WTC11 (cell line): Measurements from ENCODE around the gene SCUBE1. TPM values are rescaled to one million over a fixed set of nuclear protein-coding genes. Genes with fewer than 3 reads are reported as not detected.

Source experiments
- ATAC-seq: fragments of 200-7000 bp; cut with Tn5 transposase; 2 replicates; pipeline ENCODE4 v1.10.0; 2021; ENCODE audit warnings: mild to moderate bottlenecking, moderate library complexity
- CTCF ChIA-PET: fragments of 300-600 bp; sonication (Branson Sonifier 250); formaldehyde crosslinking; loops from one replicate; lab custom pipeline; 2021; ENCODE audit warnings: antibody characterized with exemption; lab: Charles Lee
- POLR2A ChIA-PET: fragments of 350-600 bp; sonication (Branson Sonifier 250); formaldehyde crosslinking; loops from one replicate; lab custom pipeline; 2021; ENCODE audit warnings: antibody characterized with exemption; lab: Charles Lee
- DNase-seq: peaks from one replicate; pipeline ENCODE4 v3.0.0; 2021; ENCODE audit warnings: low spot score
- H3K27ac Mint-ChIP-seq: 2 replicates; pipeline ENCODE4 v1.8.0; 2021; ENCODE audit warnings: mixed read lengths
- H3K27me3 Mint-ChIP-seq: 2 replicates; pipeline ENCODE4 v1.8.0; 2021; ENCODE audit warnings: low read depth, mild to moderate bottlenecking, moderate library complexity, mixed read lengths
- H3K36me3 Mint-ChIP-seq: 2 replicates; pipeline ENCODE4 v1.8.0; 2021; ENCODE audit warnings: mixed read lengths
- H3K4me1 Mint-ChIP-seq: 2 replicates; pipeline ENCODE4 v1.8.0; 2022; ENCODE audit warnings: mixed read lengths
- H3K4me3 Mint-ChIP-seq: 2 replicates; pipeline ENCODE4 v1.8.0; 2021; ENCODE audit warnings: mild to moderate bottlenecking, moderate library complexity, mixed read lengths
- H3K9me3 Mint-ChIP-seq: 2 replicates; pipeline ENCODE4 v1.8.0; 2021; ENCODE audit warnings: mixed read lengths
- ELF4 ChIP-seq: sonication (generic); formaldehyde crosslinking; IDR thresholded peaks from 2 replicates; pipeline ENCODE4 v1.8.1; 2022; ENCODE audit warnings: low read depth, mild to moderate bottlenecking, moderate library complexity, missing genetic modification reagents
- FOXJ3 ChIP-seq: sonication (generic); formaldehyde crosslinking; IDR thresholded peaks from 2 replicates; pipeline ENCODE4 v1.9.0; 2021; ENCODE audit warnings: missing genetic modification reagents, mild to moderate bottlenecking, borderline replicate concordance
- FOXK1 ChIP-seq: sonication (generic); formaldehyde crosslinking; IDR thresholded peaks from 2 replicates; pipeline ENCODE4 v1.8.0; 2022; ENCODE audit warnings: mild to moderate bottlenecking, moderate library complexity, missing genetic modification reagents
- GABPB1 ChIP-seq: sonication (generic); formaldehyde crosslinking; IDR thresholded peaks from 2 replicates; pipeline ENCODE4 v1.8.1; 2023; ENCODE audit warnings: mild to moderate bottlenecking, missing genetic modification reagents
- HMGA2 ChIP-seq: fragments of 250-450 bp; sonication (Bioruptor Pico); IDR thresholded peaks from 2 replicates; pipeline ENCODE4 v1.4.0; 2021; ENCODE audit warnings: mild to moderate bottlenecking, moderate library complexity
- MXD4 ChIP-seq: fragments of 250-450 bp; sonication (Bioruptor Pico); IDR thresholded peaks from 2 replicates; pipeline ENCODE4 v1.8.0; 2021; ENCODE audit warnings: mild to moderate bottlenecking, moderate library complexity, borderline replicate concordance
- NR2C2 ChIP-seq: sonication (generic); formaldehyde crosslinking; IDR thresholded peaks from 2 replicates; pipeline ENCODE4 v1.8.0; 2022; ENCODE audit warnings: mild to moderate bottlenecking, missing genetic modification reagents
- PRRX2 ChIP-seq: fragments of 250-450 bp; sonication (Bioruptor Pico); IDR thresholded peaks from 2 replicates; pipeline ENCODE4 v1.8.0; 2021; ENCODE audit warnings: mild to moderate bottlenecking
- SMAD3 ChIP-seq: sonication (generic); formaldehyde crosslinking; IDR thresholded peaks from 2 replicates; pipeline ENCODE4 v1.8.0; 2022; ENCODE audit warnings: missing genetic modification reagents, mild to moderate bottlenecking, borderline replicate concordance
- ZNF138 ChIP-seq: sonication (generic); formaldehyde crosslinking; conservative IDR thresholded peaks from 2 replicates; pipeline ENCODE4 v1.8.1; 2022; ENCODE audit warnings: mild to moderate bottlenecking, moderate library complexity, missing genetic modification reagents
- ZNF232 ChIP-seq: sonication (generic); formaldehyde crosslinking; IDR thresholded peaks from 2 replicates; pipeline ENCODE4 v1.8.0; 2022; ENCODE audit warnings: mild to moderate bottlenecking, missing genetic modification reagents
- ZNF263 ChIP-seq: sonication (generic); formaldehyde crosslinking; IDR thresholded peaks from 2 replicates; pipeline ENCODE4 v1.8.1; 2022; ENCODE audit warnings: low read depth, mild to moderate bottlenecking, moderate library complexity, missing genetic modification reagents
- ZNF396 ChIP-seq: fragments of 250-450 bp; sonication (Bioruptor Pico); IDR thresholded peaks from 2 replicates; pipeline ENCODE4 v1.8.0; 2021; ENCODE audit warnings: mild to moderate bottlenecking, moderate library complexity, borderline replicate concordance
- ZNF423 ChIP-seq: fragments of 250-450 bp; sonication (Bioruptor Pico); IDR thresholded peaks from 2 replicates; pipeline ENCODE4 v2.1.2; 2022; ENCODE audit warnings: mild to moderate bottlenecking, moderate library complexity
- total RNA-seq: library from RNA; stranded (reverse); gene quantifications from 3 replicates; pipeline ENCODE4 v1.2.3, GENCODE V29; 2021
- TF ChIP-seq, protein P1 (sequence below): fragments of 250-450 bp; sonication (Bioruptor Pico); IDR thresholded peaks from 2 replicates; pipeline ENCODE4 v1.8.0; 2021; ENCODE audit warnings: mild to moderate bottlenecking
- TF ChIP-seq, protein P2 (sequence below): sonication (generic); formaldehyde crosslinking; IDR thresholded peaks from 2 replicates; pipeline ENCODE4 v1.8.1; 2022; ENCODE audit warnings: mild to moderate bottlenecking, moderate library complexity, missing genetic modification reagents
- TF ChIP-seq, protein P3 (sequence below): fragments of 250-450 bp; sonication (Bioruptor Pico); IDR thresholded peaks from 2 replicates; pipeline ENCODE4 v1.9.0; 2021; ENCODE audit warnings: mild to moderate bottlenecking
- TF ChIP-seq, protein P4 (sequence below): fragments of 250-450 bp; sonication (Bioruptor Pico); conservative IDR thresholded peaks from 2 replicates; pipeline ENCODE4 v1.9.0; 2021; ENCODE audit warnings: mild to moderate bottlenecking
- TF ChIP-seq, protein P5 (sequence below): fragments of 250-450 bp; sonication (Bioruptor Pico); IDR thresholded peaks from 2 replicates; pipeline ENCODE4 v2.1.2; 2022; ENCODE audit warnings: mild to moderate bottlenecking, moderate library complexity
- TF ChIP-seq, protein P6 (sequence below): fragments of 250-450 bp; sonication (Bioruptor Pico); IDR thresholded peaks from 2 replicates; pipeline ENCODE4 v1.9.0; 2021; ENCODE audit warnings: mild to moderate bottlenecking, borderline replicate concordance
- TF ChIP-seq, protein P7 (sequence below): sonication (generic); formaldehyde crosslinking; IDR thresholded peaks from 2 replicates; pipeline ENCODE4 v1.8.1; 2023; ENCODE audit warnings: mild to moderate bottlenecking, missing genetic modification reagents, moderate library complexity

Gene SCUBE1
- total RNA-seq, 1 experiment from 2014 or later = 6.9 TPM

DNA sequence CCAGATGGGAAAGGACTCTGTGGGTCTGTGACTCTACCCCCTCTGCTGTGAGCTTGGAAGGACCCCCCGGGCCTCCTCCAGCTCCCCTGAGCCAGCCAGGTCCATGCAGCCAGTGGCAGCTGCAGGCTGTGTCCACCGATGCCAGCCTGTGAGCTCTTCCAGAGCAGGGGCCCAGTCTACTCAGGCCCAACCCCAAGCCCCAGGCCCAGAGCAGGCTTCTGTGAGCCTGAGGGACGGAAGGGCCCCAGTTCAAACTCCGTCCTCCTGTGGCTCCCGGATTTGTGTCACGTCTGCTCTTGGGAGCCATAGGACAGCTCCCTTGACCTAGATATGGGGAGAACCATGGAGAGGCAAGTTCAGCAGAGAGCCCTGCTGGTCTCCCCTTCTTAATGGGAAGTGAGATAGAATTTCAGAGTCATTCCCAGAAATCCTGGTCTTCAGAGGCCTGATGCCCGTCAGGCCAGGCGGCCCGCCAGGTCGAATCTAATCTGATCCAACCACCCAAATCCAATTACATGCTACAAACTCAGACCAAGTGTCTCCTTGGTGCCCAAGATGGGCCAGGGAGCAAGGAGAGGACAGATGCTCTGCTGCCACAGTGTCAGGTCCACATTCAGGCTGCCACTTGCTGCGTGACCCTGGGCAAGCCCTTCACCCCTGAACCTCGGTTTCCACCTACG lies 75.1 kb downstream of the SCUBE1 start (continued):
- TF ChIP-seq, protein P1, sequence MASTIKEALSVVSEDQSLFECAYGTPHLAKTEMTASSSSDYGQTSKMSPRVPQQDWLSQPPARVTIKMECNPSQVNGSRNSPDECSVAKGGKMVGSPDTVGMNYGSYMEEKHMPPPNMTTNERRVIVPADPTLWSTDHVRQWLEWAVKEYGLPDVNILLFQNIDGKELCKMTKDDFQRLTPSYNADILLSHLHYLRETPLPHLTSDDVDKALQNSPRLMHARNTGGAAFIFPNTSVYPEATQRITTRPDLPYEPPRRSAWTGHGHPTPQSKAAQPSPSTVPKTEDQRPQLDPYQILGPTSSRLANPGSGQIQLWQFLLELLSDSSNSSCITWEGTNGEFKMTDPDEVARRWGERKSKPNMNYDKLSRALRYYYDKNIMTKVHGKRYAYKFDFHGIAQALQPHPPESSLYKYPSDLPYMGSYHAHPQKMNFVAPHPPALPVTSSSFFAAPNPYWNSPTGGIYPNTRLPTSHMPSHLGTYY (CRISPR knock-in tag) = no peak
- TF ChIP-seq, protein P2, sequence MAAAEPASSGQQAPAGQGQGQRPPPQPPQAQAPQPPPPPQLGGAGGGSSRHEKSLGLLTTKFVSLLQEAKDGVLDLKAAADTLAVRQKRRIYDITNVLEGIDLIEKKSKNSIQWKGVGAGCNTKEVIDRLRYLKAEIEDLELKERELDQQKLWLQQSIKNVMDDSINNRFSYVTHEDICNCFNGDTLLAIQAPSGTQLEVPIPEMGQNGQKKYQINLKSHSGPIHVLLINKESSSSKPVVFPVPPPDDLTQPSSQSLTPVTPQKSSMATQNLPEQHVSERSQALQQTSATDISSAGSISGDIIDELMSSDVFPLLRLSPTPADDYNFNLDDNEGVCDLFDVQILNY (CRISPR knock-in tag) = no peak
- TF ChIP-seq, protein P3, sequence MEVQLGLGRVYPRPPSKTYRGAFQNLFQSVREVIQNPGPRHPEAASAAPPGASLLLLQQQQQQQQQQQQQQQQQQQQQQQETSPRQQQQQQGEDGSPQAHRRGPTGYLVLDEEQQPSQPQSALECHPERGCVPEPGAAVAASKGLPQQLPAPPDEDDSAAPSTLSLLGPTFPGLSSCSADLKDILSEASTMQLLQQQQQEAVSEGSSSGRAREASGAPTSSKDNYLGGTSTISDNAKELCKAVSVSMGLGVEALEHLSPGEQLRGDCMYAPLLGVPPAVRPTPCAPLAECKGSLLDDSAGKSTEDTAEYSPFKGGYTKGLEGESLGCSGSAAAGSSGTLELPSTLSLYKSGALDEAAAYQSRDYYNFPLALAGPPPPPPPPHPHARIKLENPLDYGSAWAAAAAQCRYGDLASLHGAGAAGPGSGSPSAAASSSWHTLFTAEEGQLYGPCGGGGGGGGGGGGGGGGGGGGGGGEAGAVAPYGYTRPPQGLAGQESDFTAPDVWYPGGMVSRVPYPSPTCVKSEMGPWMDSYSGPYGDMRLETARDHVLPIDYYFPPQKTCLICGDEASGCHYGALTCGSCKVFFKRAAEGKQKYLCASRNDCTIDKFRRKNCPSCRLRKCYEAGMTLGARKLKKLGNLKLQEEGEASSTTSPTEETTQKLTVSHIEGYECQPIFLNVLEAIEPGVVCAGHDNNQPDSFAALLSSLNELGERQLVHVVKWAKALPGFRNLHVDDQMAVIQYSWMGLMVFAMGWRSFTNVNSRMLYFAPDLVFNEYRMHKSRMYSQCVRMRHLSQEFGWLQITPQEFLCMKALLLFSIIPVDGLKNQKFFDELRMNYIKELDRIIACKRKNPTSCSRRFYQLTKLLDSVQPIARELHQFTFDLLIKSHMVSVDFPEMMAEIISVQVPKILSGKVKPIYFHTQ (CRISPR knock-in tag) = no peak
- TF ChIP-seq FOXK1 (CRISPR knock-in tag) = no peak
- no peak for TF ChIP-seq FOXJ3 (CRISPR knock-in tag)
- TF ChIP-seq MXD4 (CRISPR knock-in tag) = no peak
- TF ChIP-seq, protein P4, sequence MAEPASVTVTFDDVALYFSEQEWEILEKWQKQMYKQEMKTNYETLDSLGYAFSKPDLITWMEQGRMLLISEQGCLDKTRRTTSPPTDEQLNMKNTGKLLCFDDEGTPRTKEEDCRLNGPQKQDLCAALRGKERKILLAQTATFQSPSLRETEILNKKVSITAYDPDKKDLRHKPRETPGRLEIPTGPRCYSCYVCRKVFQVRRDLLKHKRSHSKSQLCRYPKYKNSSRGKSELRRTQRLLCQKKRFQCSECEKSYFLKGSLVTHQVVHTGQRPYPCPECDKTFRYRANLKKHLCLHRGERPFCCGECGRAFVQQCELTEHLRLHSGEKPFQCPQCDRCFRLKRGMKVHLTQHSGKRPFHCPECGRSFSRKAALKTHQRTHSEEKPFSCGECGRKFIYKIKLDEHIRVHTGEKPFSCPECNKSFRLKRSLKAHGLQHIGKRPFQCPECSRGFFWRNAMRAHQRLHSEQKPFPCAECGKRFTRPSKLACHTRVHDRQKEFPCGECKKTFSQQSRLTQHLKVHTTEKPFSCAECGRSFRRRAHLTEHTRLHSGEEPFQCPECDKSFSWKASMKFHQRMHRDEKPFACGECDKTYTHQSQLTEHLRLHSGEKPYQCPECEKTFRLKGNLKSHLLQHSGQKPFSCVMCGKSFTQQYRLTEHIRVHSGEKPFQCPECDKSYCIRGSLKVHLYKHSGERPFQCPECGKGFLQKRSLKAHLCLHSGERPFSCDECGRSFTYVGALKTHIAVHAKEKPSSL (CRISPR knock-in tag) = no peak
- TF ChIP-seq, protein P5, sequence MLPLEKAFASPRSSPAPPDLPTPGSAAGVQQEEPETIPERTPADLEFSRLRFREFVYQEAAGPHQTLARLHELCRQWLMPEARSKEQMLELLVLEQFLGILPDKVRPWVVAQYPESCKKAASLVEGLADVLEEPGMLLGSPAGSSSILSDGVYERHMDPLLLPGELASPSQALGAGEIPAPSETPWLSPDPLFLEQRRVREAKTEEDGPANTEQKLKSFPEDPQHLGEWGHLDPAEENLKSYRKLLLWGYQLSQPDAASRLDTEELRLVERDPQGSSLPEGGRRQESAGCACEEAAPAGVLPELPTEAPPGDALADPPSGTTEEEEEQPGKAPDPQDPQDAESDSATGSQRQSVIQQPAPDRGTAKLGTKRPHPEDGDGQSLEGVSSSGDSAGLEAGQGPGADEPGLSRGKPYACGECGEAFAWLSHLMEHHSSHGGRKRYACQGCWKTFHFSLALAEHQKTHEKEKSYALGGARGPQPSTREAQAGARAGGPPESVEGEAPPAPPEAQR (CRISPR knock-in tag) = no peak
- no peak for TF ChIP-seq ZNF263 (CRISPR knock-in tag)

DNA sequence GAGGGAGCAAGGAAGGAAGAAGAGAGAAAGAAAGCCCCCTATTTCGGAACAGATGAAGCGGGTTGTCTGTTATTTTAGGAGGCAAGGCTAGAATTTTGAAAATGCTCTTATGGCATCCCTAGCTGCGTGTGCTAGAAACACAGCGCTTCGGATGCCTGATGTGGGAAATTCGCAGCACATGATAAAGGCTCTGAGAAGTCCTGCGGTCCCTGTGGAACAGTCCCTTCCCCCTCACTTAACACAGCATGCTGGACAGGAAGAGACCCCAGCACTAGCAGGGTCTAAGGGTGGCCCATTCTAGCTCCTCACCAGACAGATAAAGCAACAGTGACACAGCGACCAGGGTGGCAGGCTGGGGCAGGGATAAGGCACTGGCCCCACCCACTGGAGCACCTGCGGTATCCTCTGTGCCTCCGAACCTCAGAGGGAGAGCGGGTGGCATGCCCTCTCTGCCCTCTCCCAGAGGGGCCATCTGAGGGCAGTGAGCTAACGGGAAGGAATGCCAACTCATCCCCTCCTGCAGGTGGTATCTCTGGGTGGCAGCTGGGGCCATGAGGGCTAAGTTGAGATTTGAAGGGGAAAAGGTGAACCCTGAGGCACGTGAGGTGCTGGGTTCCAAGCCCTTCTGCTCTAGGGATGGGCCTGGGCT lies 75.7 kb downstream of the SCUBE1 start:
- ChIA-PET POLR2A (interaction anchor here (0.6 kb wide), 1 partner anchor 323 kb away, joined by 4 read pairs; no protein-coding TSS in a partner anchor), CTCF (interaction anchor here (1.8 to 15.6 kb wide), 2 partner anchors 36 to 78 kb away, joined by 7 to 486 read pairs; partner anchors contain the start of gene SCUBE1)
- no peaks in the 10 kb centered on the region for H3K27me3 Mint-ChIP-seq
- no peak overlapping the region for H3K27ac Mint-ChIP-seq
- no peaks in the 10 kb centered on the region for H3K36me3 Mint-ChIP-seq
- H3K4me3 Mint-ChIP-seq = no peak overlapping the region
- ATAC-seq = no peak
- H3K4me1 Mint-ChIP-seq = peaks cover 9% of the 10 kb centered on the region
- DNase-seq = no peak
- H3K9me3 Mint-ChIP-seq = no peaks in the 10 kb centered on the region
- TF ChIP-seq ZNF138 (CRISPR knock-in tag) = no peak
- TF ChIP-seq, protein P6, sequence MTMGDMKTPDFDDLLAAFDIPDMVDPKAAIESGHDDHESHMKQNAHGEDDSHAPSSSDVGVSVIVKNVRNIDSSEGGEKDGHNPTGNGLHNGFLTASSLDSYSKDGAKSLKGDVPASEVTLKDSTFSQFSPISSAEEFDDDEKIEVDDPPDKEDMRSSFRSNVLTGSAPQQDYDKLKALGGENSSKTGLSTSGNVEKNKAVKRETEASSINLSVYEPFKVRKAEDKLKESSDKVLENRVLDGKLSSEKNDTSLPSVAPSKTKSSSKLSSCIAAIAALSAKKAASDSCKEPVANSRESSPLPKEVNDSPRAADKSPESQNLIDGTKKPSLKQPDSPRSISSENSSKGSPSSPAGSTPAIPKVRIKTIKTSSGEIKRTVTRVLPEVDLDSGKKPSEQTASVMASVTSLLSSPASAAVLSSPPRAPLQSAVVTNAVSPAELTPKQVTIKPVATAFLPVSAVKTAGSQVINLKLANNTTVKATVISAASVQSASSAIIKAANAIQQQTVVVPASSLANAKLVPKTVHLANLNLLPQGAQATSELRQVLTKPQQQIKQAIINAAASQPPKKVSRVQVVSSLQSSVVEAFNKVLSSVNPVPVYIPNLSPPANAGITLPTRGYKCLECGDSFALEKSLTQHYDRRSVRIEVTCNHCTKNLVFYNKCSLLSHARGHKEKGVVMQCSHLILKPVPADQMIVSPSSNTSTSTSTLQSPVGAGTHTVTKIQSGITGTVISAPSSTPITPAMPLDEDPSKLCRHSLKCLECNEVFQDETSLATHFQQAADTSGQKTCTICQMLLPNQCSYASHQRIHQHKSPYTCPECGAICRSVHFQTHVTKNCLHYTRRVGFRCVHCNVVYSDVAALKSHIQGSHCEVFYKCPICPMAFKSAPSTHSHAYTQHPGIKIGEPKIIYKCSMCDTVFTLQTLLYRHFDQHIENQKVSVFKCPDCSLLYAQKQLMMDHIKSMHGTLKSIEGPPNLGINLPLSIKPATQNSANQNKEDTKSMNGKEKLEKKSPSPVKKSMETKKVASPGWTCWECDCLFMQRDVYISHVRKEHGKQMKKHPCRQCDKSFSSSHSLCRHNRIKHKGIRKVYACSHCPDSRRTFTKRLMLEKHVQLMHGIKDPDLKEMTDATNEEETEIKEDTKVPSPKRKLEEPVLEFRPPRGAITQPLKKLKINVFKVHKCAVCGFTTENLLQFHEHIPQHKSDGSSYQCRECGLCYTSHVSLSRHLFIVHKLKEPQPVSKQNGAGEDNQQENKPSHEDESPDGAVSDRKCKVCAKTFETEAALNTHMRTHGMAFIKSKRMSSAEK (CRISPR knock-in tag) = no peak
- no peak for TF ChIP-seq PRRX2 (CRISPR knock-in tag)
- TF ChIP-seq SMAD3 = no peak
- no peak for TF ChIP-seq ZNF396 (CRISPR knock-in tag)
- TF ChIP-seq GABPB1 = no peak
- no peak for TF ChIP-seq ZNF423 (CRISPR knock-in tag)
- no peak for TF ChIP-seq MXD4 (CRISPR knock-in tag)
- TF ChIP-seq HMGA2 (CRISPR knock-in tag) = no peak
- no peak for TF ChIP-seq ZNF232
- TF ChIP-seq, protein P7, sequence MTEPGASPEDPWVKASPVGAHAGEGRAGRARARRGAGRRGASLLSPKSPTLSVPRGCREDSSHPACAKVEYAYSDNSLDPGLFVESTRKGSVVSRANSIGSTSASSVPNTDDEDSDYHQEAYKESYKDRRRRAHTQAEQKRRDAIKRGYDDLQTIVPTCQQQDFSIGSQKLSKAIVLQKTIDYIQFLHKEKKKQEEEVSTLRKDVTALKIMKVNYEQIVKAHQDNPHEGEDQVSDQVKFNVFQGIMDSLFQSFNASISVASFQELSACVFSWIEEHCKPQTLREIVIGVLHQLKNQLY (CRISPR knock-in tag) = no peak
- no peak for TF ChIP-seq FOXK1 (CRISPR knock-in tag)
- no peak for TF ChIP-seq ELF4 (CRISPR knock-in tag)
- no peak for TF ChIP-seq NR2C2 (CRISPR knock-in tag)
